Peyer's patch (tissue), 4 donors: Measurements from ENCODE around the gene COL27A1.

ENCODE experiments used
- CTCF ChIP-seq, 6 experiments: fragments of 450-650 bp in 4 of 6; fragments of 200-600 bp in 2 of 6; sonication (generic) in 1 of 6; IDR thresholded peaks; one replicate each; pipeline ENCODE4 v1.5.1; 2017 to 2019; ENCODE audit warnings: antibody characterized with exemption in 6 of 6, mild to moderate bottlenecking in 3 of 6, moderate library complexity in 1 of 6
- POLR2A ChIP-seq, 2 donors: fragments of 450-650 bp; IDR thresholded peaks; one replicate each; pipeline ENCODE4 v1.5.1; 2017; ENCODE audit warnings: antibody characterized with exemption in 2 of 2, mild to moderate bottlenecking in 2 of 2, moderate library complexity in 2 of 2

- TF ChIP-seq CTCF (IDR thresholded peaks at IDR 0.05) (no peak), POLR2A (IDR thresholded peaks at IDR 0.05) (no peak)
Measured at GRCh38 chr9:114193090-114193489, 37.8 kb downstream of the COL27A1 start.
